HEK293 (cell line): Measurements from ENCODE around the gene GDF2.

ENCODE experiments used
- CTCF ChIA-PET: fragments of 350-600 bp; formaldehyde crosslinking; extraction: SDS; loops from one replicate; lab custom pipeline; 2021; ENCODE audit warnings: antibody characterized with exemption; lab: Yijun Ruan, JAX
- POLR2A ChIA-PET: fragments of 300-600 bp; formaldehyde crosslinking; extraction: SDS; loops from one replicate; lab custom pipeline; 2020; ENCODE audit warnings: antibody characterized with exemption, inconsistent platforms; lab: Yijun Ruan, JAX
- H3K27ac ChIP-seq: fragments of 200-500 bp; sonication (Bioruptor generic); 2 replicates; pipeline ENCODE4 v1.5.1; 2014; ENCODE audit warnings: low read depth, low read length, control low read depth, inconsistent platforms; ENCODE audit errors: extremely low read depth
- H3K36me3 ChIP-seq, 2 experiments: fragments of 200-500 bp in 1 of 2; sonication (Bioruptor generic) in 1 of 2; 1 replicate in 1 of 2; 2 replicates in 1 of 2; pipeline ENCODE4 v1.5.1; 2014 to 2017; ENCODE audit warnings: inconsistent platforms in 2 of 2, low read length in 2 of 2; ENCODE audit not compliant: control insufficient read depth in 2 of 2, insufficient read depth in 1 of 2
- H3K4me1 ChIP-seq: fragments of 200-500 bp; sonication (Bioruptor generic); 2 replicates; pipeline ENCODE4 v1.5.1; 2014; ENCODE audit warnings: mild to moderate bottlenecking, low read length, inconsistent platforms; ENCODE audit not compliant: control insufficient read depth, insufficient read depth
- H3K4me3 ChIP-seq: 2 replicates; pipeline ENCODE4 v1.5.1; 2011; ENCODE audit warnings: low read depth, mild to moderate bottlenecking, control low read depth, low read length, moderate library complexity
- H3K9me3 ChIP-seq: fragments of 200-500 bp; sonication (Bioruptor generic); 2 replicates; pipeline ENCODE4 v1.5.1; 2014; ENCODE audit warnings: low read depth, low read length, inconsistent platforms; ENCODE audit not compliant: control insufficient read depth, insufficient read depth
- GLIS1 ChIP-seq: fragments of 450-650 bp; formaldehyde crosslinking; IDR thresholded peaks from 2 replicates; pipeline ENCODE4 v1.5.1; 2016; ENCODE audit warnings: missing biosample characterization, missing genetic modification characterization
- SCRT2 ChIP-seq: fragments of 450-650 bp; formaldehyde crosslinking; IDR thresholded peaks from 2 replicates; pipeline ENCODE4 v1.5.1; 2016; ENCODE audit warnings: missing biosample characterization, missing genetic modification characterization
- SETDB1 ChIP-seq: IDR thresholded peaks from one replicate; pipeline ENCODE4 v1.6.1; 2017; ENCODE audit warnings: mild to moderate bottlenecking, low read length, moderate library complexity, mixed read lengths; ENCODE audit not compliant: insufficient read length
- ZNF112 ChIP-seq: fragments of 450-650 bp; formaldehyde crosslinking; IDR thresholded peaks from 2 replicates; pipeline ENCODE4 v1.5.0; 2017; ENCODE audit warnings: missing biosample characterization, missing genetic modification characterization
- ZNF140 ChIP-seq: fragments of 450-650 bp; formaldehyde crosslinking; IDR thresholded peaks from 2 replicates; pipeline ENCODE4 v1.5.1; 2016; ENCODE audit warnings: missing biosample characterization, missing genetic modification characterization
- ZNF157 ChIP-seq: fragments of 450-650 bp; formaldehyde crosslinking; IDR thresholded peaks from 2 replicates; pipeline ENCODE4 v1.5.1; 2016; ENCODE audit warnings: missing biosample characterization, missing genetic modification characterization
- ZNF214 ChIP-seq: fragments of 450-650 bp; formaldehyde crosslinking; IDR thresholded peaks from 2 replicates; pipeline ENCODE4 v1.5.1; 2017; ENCODE audit warnings: missing biosample characterization, mild to moderate bottlenecking, missing genetic modification characterization, borderline replicate concordance
- ZNF341 ChIP-seq: fragments of 450-650 bp; formaldehyde crosslinking; IDR thresholded peaks from 2 replicates; pipeline ENCODE4; 2016; ENCODE audit warnings: low read depth, missing biosample characterization, missing genetic modification characterization
- ZNF394 ChIP-seq: fragments of 450-650 bp; formaldehyde crosslinking; IDR thresholded peaks from 2 replicates; pipeline ENCODE4 v1.5.1; 2016; ENCODE audit warnings: missing biosample characterization, missing genetic modification characterization, mild to moderate bottlenecking, moderate library complexity, borderline replicate concordance
- ZNF530 ChIP-seq: fragments of 450-650 bp; formaldehyde crosslinking; IDR thresholded peaks from 2 replicates; pipeline ENCODE4 v1.5.1; 2016; ENCODE audit warnings: low read depth, missing biosample characterization, missing genetic modification characterization
- ZNF571 ChIP-seq: fragments of 450-650 bp; formaldehyde crosslinking; IDR thresholded peaks from 2 replicates; pipeline ENCODE4 v1.5.0; 2017; ENCODE audit warnings: missing biosample characterization, missing genetic modification characterization
- ZNF621 ChIP-seq: fragments of 450-650 bp; formaldehyde crosslinking; IDR thresholded peaks from 2 replicates; pipeline ENCODE4 v1.5.1; 2017; ENCODE audit warnings: missing biosample characterization, missing genetic modification characterization
- ZNF776 ChIP-seq: fragments of 450-650 bp; formaldehyde crosslinking; IDR thresholded peaks from 2 replicates; pipeline ENCODE4 v1.5.0; 2017; ENCODE audit warnings: missing biosample characterization, missing genetic modification characterization, borderline replicate concordance
- ZSCAN16 ChIP-seq: fragments of 450-650 bp; formaldehyde crosslinking; IDR thresholded peaks from 2 replicates; pipeline ENCODE4 v1.5.1; 2016; ENCODE audit warnings: missing biosample characterization, missing genetic modification characterization
- ZXDB ChIP-seq: fragments of 450-650 bp; formaldehyde crosslinking; IDR thresholded peaks from 2 replicates; pipeline ENCODE4 v1.5.1; 2016; ENCODE audit warnings: missing biosample characterization, missing genetic modification characterization
- TF ChIP-seq, protein P1 (sequence below): fragments of 450-650 bp; formaldehyde crosslinking; IDR thresholded peaks from 2 replicates; pipeline ENCODE4 v1.5.1; 2016; ENCODE audit warnings: missing biosample characterization, missing genetic modification characterization
- TF ChIP-seq, protein P2 (sequence below): fragments of 450-650 bp; formaldehyde crosslinking; IDR thresholded peaks from 2 replicates; pipeline ENCODE4 v1.5.1; 2016; ENCODE audit warnings: missing biosample characterization, missing genetic modification characterization
- TF ChIP-seq, protein P3 (sequence below): fragments of 450-650 bp; formaldehyde crosslinking; IDR thresholded peaks from 2 replicates; pipeline ENCODE4 v1.5.1; 2016; ENCODE audit warnings: missing biosample characterization, missing genetic modification characterization, borderline replicate concordance

The GDF2 gene

DNA sequence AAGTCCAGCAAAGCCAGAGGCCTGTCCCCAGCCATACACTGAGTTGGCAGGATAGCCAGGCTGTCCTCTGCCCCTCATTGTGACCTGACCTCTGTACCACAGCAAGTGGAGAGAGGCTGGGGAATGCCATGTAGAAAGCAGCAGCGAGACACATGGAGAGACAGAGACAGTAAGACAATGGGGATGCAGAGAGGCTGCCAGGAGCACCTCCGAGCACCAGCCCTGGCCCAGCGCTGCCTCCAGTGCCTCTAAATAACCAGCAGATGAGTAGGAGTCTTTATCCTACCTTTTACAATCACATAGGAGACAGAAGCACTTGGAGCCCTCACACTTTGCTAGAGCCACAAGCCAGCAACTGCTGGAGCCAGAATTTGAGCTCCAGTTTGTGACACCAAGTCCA, 8.1 kb downstream of the GDF2 start:
- TF ChIP-seq ZNF776 (tag by site-specific recombination) (no peak), ZNF112 (no peak)
- TF ChIP-seq, protein P1, sequence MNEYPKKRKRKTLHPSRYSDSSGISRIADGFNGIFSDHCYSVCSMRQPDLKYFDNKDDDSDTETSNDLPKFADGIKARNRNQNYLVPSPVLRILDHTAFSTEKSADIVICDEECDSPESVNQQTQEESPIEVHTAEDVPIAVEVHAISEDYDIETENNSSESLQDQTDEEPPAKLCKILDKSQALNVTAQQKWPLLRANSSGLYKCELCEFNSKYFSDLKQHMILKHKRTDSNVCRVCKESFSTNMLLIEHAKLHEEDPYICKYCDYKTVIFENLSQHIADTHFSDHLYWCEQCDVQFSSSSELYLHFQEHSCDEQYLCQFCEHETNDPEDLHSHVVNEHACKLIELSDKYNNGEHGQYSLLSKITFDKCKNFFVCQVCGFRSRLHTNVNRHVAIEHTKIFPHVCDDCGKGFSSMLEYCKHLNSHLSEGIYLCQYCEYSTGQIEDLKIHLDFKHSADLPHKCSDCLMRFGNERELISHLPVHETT (tag by site-specific recombination), result no peak
- TF ChIP-seq, protein P2, sequence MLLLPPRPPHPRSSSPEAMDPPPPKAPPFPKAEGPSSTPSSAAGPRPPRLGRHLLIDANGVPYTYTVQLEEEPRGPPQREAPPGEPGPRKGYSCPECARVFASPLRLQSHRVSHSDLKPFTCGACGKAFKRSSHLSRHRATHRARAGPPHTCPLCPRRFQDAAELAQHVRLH (tag by site-specific recombination), result no peak

DNA sequence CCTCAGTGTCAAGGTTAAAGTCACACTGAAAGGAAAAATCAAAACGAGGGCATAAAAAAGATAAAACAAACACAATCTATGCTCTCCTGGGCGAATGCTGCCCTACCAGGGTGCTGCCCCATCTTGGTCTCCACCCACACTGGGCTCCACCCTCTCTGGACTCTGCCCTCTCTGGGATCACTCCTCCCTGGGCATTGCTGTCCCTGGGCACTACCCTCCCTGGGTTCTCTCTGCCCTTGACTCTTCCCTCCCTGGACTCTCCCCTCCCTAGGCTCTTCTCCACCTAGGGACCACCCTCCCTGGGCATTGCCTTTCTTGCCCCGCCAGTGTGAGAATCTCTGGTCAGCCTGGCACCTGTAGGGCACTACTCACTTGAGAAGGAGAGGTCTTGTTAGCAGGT, 8.6 kb downstream of the GDF2 start:
- ChIA-PET POLR2A (no interaction called here), CTCF (interaction anchor here (0.6 to 2.7 kb wide), 2 partner anchors 10 to 335 kb away, joined by 3 to 16 read pairs; no protein-coding TSS in a partner anchor)
- no peak overlapping the region for H3K4me3 ChIP-seq
- no peak for TF ChIP-seq ZNF394 (tag by site-specific recombination)
- TF ChIP-seq ZNF341 (tag by site-specific recombination), result peak; percentile 49; the same call in 1 of the 2 replicates
- H3K36me3 ChIP-seq, result no peaks in the 10 kb centered on the region
- H3K4me1 ChIP-seq, result no peaks in the 10 kb centered on the region
- H3K9me3 ChIP-seq, result no peaks in the 10 kb centered on the region
- no peak overlapping the region for H3K27ac ChIP-seq

More for the DNA sequence above, 8.1 kb downstream of the GDF2 start:
- no peaks in the 10 kb centered on the region for H3K4me1 ChIP-seq
- H3K36me3 ChIP-seq, result no peaks in the 10 kb centered on the region
- H3K9me3 ChIP-seq, result no peaks in the 10 kb centered on the region
- ChIA-PET CTCF (interaction anchor here (0.6 to 2.7 kb wide), 2 partner anchors 10 kb away, joined by 3 to 16 read pairs; no protein-coding TSS in a partner anchor), POLR2A (no interaction called here)
- H3K27ac ChIP-seq, result no peak overlapping the region
- H3K4me3 ChIP-seq, result no peak overlapping the region

DNA sequence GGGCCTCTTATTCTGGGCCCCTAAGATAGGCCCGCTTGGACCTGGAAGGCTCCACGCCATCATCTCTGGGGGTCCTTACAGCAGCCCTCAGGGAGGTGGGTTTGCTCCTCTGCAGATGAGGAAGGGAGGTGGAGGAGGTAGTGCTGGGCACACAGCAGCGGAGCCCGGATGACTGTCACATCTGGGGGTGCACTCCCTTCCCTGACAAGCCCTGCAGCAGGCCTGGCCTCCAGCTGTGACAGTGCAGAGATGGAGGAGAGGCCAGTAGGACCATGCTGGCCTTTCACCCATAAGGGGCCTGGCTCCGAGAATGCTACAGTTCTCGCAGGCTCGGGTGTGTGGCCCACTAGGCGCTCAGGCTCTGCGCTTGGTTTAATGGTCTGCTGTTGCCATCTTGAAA, 9.2 kb downstream of the GDF2 start:
- H3K36me3 ChIP-seq, result no peaks in the 10 kb centered on the region
- H3K4me1 ChIP-seq, result no peaks in the 10 kb centered on the region
- H3K9me3 ChIP-seq, result no peaks in the 10 kb centered on the region
- H3K4me3 ChIP-seq, result no peak overlapping the region
- ChIA-PET POLR2A (no interaction called here), CTCF (interaction anchor here (2.2 to 2.7 kb wide), 2 partner anchors 9 to 307 kb away, joined by 11 to 16 read pairs; no protein-coding TSS in a partner anchor)
- TF ChIP-seq ZSCAN16 (tag by site-specific recombination) (no peak), SETDB1 (no peak), SCRT2 (no peak)
- no peak overlapping the region for H3K27ac ChIP-seq

DNA sequence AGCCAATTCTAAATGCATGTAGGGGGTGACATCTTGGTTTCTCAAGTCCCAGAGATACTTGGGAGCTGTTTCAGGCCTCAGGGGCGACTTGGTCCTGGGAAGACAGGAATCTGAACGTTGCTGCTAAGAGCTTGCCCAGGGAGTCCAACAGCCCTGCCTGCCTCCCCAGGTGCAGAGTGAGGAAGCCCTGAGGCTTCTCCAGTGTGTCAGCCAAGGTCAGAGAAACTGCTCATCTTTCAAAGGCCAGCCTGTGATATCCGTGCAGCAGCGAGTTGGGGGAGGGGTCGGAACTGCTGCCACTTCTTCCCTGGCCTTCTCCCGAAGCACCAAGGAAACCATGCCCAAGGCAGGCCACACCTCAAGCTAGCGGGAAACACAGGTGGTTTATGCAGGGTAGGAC, 9.7 kb downstream of the GDF2 start:
- Histone ChIP-seq H3K4me3 (no peak overlapping the region), H3K27ac (no peak overlapping the region), H3K9me3 (no peaks in the 10 kb centered on the region), H3K4me1 (no peaks in the 10 kb centered on the region), H3K36me3 (no peaks in the 10 kb centered on the region)
- CTCF ChIA-PET, result interaction anchor here (0.9 to 2.7 kb wide), 5 partner anchors 9 to 307 kb away, joined by 3 to 16 read pairs (median 6); no protein-coding TSS in a partner anchor
- POLR2A ChIA-PET, result no interaction called here
- TF ChIP-seq ZNF140 (tag by site-specific recombination), result peak; percentile 51; the same call in 1 of the 2 replicates
- no peak for TF ChIP-seq ZNF157 (tag by site-specific recombination)

DNA sequence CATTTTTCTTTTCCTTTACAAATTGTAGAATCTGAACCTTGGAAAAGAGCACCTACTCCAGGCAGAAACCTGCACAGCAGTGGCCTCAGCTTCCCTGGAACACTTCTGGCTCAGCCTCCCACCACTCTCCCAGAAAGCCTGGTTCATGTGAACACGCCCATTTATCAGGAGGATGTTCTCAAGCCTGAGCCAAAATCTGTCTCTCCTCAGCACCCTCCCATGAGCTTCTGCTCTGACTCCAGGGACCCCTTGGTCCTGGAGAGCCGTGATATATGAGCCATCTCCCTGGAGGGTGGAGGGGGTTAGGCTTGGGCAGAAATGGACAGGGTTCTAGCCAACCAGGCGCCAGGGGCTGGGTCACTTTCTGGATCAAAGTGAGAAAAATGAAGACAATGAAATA, 10.1 kb downstream of the GDF2 start:
- no peaks in the 10 kb centered on the region for H3K4me1 ChIP-seq
- H3K27ac ChIP-seq, result no peak overlapping the region
- no peaks in the 10 kb centered on the region for H3K9me3 ChIP-seq
- ChIA-PET CTCF (interaction anchor here (0.9 to 2.7 kb wide), 5 partner anchors 8 to 308 kb away, joined by 3 to 16 read pairs (median 6); no protein-coding TSS in a partner anchor), POLR2A (no interaction called here)
- no peak overlapping the region for H3K4me3 ChIP-seq
- H3K36me3 ChIP-seq, result no peaks in the 10 kb centered on the region
- TF ChIP-seq ZNF621 (tag by site-specific recombination) (no peak), ZNF571 (no peak), ZNF214 (no peak), GLIS1 (tag by site-specific recombination) (no peak), ZXDB (tag by site-specific recombination) (no peak), ZNF530 (tag by site-specific recombination) (no peak)
- TF ChIP-seq, protein P3, sequence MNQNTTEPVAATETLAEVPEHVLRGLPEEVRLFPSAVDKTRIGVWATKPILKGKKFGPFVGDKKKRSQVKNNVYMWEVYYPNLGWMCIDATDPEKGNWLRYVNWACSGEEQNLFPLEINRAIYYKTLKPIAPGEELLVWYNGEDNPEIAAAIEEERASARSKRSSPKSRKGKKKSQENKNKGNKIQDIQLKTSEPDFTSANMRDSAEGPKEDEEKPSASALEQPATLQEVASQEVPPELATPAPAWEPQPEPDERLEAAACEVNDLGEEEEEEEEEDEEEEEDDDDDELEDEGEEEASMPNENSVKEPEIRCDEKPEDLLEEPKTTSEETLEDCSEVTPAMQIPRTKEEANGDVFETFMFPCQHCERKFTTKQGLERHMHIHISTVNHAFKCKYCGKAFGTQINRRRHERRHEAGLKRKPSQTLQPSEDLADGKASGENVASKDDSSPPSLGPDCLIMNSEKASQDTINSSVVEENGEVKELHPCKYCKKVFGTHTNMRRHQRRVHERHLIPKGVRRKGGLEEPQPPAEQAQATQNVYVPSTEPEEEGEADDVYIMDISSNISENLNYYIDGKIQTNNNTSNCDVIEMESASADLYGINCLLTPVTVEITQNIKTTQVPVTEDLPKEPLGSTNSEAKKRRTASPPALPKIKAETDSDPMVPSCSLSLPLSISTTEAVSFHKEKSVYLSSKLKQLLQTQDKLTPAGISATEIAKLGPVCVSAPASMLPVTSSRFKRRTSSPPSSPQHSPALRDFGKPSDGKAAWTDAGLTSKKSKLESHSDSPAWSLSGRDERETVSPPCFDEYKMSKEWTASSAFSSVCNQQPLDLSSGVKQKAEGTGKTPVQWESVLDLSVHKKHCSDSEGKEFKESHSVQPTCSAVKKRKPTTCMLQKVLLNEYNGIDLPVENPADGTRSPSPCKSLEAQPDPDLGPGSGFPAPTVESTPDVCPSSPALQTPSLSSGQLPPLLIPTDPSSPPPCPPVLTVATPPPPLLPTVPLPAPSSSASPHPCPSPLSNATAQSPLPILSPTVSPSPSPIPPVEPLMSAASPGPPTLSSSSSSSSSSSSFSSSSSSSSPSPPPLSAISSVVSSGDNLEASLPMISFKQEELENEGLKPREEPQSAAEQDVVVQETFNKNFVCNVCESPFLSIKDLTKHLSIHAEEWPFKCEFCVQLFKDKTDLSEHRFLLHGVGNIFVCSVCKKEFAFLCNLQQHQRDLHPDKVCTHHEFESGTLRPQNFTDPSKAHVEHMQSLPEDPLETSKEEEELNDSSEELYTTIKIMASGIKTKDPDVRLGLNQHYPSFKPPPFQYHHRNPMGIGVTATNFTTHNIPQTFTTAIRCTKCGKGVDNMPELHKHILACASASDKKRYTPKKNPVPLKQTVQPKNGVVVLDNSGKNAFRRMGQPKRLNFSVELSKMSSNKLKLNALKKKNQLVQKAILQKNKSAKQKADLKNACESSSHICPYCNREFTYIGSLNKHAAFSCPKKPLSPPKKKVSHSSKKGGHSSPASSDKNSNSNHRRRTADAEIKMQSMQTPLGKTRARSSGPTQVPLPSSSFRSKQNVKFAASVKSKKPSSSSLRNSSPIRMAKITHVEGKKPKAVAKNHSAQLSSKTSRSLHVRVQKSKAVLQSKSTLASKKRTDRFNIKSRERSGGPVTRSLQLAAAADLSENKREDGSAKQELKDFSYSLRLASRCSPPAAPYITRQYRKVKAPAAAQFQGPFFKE (tag by site-specific recombination), result no peak
